ENCODE data around the gene APBA2. TPM values are rescaled to one million over a fixed set of nuclear protein-coding genes. Genes with fewer than 3 reads are reported as not detected.

The APBA2 gene
- total RNA-seq, 1 experiment from 2014 or later, result 11.2 TPM

GRCh38 chr15:29111705-29112281 is 226.0 kb downstream of the APBA2 start:
- TF ChIP-seq SOX15 (CRISPR knock-in tag; IDR thresholded peaks at IDR 0.05) (no peak), ZNF263 (CRISPR knock-in tag; IDR thresholded peaks at IDR 0.05; ENCODE audit: low read depth) (no peak), TP53 (CRISPR knock-in tag; IDR thresholded peaks at IDR 0.05) (no peak), FOXJ3 (CRISPR knock-in tag; IDR thresholded peaks at IDR 0.05; ENCODE audit: borderline replicate concordance) (no peak), GABPB1 (CRISPR knock-in tag; IDR thresholded peaks at IDR 0.05) (no peak), OVOL2 (CRISPR knock-in tag; IDR thresholded peaks at IDR 0.05; ENCODE audit: borderline replicate concordance) (no peak), EMX1 (CRISPR knock-in tag; IDR thresholded peaks at IDR 0.05) (no peak), JAZF1 (CRISPR knock-in tag; IDR thresholded peaks at IDR 0.05) (no peak), NR3C1 (CRISPR knock-in tag; conservative IDR thresholded peaks at IDR 0.05; ENCODE audit: low read depth) (no peak), ERG (CRISPR knock-in tag; IDR thresholded peaks at IDR 0.05) (no peak), TEAD1 (CRISPR knock-in tag; IDR thresholded peaks at IDR 0.05) (no peak), MYBL2 (CRISPR knock-in tag; IDR thresholded peaks at IDR 0.05) (no peak)
- TF ChIP-seq, protein P1, sequence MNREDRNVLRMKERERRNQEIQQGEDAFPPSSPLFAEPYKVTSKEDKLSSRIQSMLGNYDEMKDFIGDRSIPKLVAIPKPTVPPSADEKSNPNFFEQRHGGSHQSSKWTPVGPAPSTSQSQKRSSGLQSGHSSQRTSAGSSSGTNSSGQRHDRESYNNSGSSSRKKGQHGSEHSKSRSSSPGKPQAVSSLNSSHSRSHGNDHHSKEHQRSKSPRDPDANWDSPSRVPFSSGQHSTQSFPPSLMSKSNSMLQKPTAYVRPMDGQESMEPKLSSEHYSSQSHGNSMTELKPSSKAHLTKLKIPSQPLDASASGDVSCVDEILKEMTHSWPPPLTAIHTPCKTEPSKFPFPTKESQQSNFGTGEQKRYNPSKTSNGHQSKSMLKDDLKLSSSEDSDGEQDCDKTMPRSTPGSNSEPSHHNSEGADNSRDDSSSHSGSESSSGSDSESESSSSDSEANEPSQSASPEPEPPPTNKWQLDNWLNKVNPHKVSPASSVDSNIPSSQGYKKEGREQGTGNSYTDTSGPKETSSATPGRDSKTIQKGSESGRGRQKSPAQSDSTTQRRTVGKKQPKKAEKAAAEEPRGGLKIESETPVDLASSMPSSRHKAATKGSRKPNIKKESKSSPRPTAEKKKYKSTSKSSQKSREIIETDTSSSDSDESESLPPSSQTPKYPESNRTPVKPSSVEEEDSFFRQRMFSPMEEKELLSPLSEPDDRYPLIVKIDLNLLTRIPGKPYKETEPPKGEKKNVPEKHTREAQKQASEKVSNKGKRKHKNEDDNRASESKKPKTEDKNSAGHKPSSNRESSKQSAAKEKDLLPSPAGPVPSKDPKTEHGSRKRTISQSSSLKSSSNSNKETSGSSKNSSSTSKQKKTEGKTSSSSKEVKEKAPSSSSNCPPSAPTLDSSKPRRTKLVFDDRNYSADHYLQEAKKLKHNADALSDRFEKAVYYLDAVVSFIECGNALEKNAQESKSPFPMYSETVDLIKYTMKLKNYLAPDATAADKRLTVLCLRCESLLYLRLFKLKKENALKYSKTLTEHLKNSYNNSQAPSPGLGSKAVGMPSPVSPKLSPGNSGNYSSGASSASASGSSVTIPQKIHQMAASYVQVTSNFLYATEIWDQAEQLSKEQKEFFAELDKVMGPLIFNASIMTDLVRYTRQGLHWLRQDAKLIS (CRISPR knock-in tag; IDR thresholded peaks at IDR 0.05; ENCODE audit: borderline replicate concordance), result no peak
- TF ChIP-seq, protein P2, sequence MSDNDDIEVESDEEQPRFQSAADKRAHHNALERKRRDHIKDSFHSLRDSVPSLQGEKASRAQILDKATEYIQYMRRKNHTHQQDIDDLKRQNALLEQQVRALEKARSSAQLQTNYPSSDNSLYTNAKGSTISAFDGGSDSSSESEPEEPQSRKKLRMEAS (CRISPR knock-in tag; IDR thresholded peaks at IDR 0.05), result no peak
- TF ChIP-seq, protein P3, sequence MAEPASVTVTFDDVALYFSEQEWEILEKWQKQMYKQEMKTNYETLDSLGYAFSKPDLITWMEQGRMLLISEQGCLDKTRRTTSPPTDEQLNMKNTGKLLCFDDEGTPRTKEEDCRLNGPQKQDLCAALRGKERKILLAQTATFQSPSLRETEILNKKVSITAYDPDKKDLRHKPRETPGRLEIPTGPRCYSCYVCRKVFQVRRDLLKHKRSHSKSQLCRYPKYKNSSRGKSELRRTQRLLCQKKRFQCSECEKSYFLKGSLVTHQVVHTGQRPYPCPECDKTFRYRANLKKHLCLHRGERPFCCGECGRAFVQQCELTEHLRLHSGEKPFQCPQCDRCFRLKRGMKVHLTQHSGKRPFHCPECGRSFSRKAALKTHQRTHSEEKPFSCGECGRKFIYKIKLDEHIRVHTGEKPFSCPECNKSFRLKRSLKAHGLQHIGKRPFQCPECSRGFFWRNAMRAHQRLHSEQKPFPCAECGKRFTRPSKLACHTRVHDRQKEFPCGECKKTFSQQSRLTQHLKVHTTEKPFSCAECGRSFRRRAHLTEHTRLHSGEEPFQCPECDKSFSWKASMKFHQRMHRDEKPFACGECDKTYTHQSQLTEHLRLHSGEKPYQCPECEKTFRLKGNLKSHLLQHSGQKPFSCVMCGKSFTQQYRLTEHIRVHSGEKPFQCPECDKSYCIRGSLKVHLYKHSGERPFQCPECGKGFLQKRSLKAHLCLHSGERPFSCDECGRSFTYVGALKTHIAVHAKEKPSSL (CRISPR knock-in tag; conservative IDR thresholded peaks at IDR 0.05), result no peak
- ChIA-PET CTCF (interaction anchor here (1.0 to 12.5 kb wide), 3 partner anchors 8 to 22 kb away, joined by 3 to 196 read pairs (median 5); no protein-coding TSS in a partner anchor), POLR2A (no interaction called here)

DNA sequence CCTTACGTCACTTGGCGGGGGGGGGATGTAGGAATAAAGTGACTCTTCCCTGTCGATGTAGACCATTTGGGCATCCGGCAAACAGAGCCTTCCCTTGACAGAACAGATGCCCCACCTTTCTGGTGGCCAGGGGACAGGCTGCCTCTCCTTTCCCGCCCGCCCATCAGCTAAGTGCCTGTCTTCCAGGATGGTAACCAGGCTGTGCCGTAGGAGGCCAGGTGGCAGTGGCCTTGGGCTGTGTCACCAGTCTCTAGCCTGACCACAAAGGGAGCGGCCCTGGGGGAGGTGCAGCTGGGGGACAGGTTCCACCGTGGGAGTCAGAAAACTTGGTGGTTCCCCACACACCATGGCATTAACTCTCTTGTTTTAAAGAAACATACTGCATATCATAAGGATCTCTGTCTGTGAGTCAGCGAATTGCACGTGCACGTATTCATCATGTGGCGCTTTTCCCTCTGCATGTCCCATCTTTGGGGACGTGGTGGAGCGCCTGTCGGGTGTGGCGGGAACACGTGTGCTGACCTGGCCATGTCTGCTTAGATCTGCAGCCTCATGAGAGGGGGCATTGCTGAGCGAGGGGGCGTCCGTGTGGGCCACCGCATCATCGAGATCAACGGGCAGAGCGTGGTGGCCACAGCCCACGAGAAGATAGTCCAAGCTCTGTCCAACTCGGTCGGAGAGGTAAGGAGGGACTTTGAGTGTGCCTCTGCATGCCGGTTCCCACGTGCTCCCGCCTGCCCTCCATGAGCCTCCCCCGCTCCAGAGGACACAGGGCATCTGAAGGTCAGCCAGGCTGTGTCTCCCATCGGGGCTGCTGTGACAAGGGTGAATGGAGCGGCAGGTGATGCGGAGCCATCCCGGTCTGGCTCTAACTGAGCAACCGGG is 227.8 kb downstream of the APBA2 start:
- DNase-seq (ENCODE audit: low spot score) (no peak), ATAC-seq (no peak)
- H3K36me3 Mint-ChIP-seq, result no peaks in the 10 kb centered on the region
- POLR2A ChIA-PET, result no interaction called here
- peak overlapping the region; percentile 80 for H3K27ac Mint-ChIP-seq
- no peaks in the 10 kb centered on the region for H3K9me3 Mint-ChIP-seq
- peaks cover 10% of the 10 kb centered on the region for H3K4me1 Mint-ChIP-seq
- no peak overlapping the region; the same call in 1 of the 2 replicates for H3K4me3 Mint-ChIP-seq
- no peaks in the 10 kb centered on the region for H3K27me3 Mint-ChIP-seq (ENCODE audit: low read depth)
- CTCF ChIA-PET, result interaction anchor here (1.0 to 12.5 kb wide), 6 partner anchors 9 to 192 kb away, joined by 3 to 196 read pairs (median 16); no protein-coding TSS in a partner anchor
- TF ChIP-seq ZNF232 (CRISPR knock-in tag; IDR thresholded peaks at IDR 0.05), result no peak
- no peak for TF ChIP-seq KAT7 (CRISPR knock-in tag; IDR thresholded peaks at IDR 0.05; ENCODE audit: borderline replicate concordance)
- no peak for TF ChIP-seq USF1 (CRISPR knock-in tag; IDR thresholded peaks at IDR 0.05)
- no peak for TF ChIP-seq EMX1 (CRISPR knock-in tag; IDR thresholded peaks at IDR 0.05)
- no peak for TF ChIP-seq ATF6 (CRISPR knock-in tag; IDR thresholded peaks at IDR 0.05)
- no peak for TF ChIP-seq ZNF263 (CRISPR knock-in tag; IDR thresholded peaks at IDR 0.05; ENCODE audit: low read depth)
- TF ChIP-seq FOXP4 (CRISPR knock-in tag; IDR thresholded peaks at IDR 0.05), result no peak
- no peak for TF ChIP-seq ZNF423 (CRISPR knock-in tag; IDR thresholded peaks at IDR 0.05)

More at GRCh38 chr15:29111705-29112281, 226.0 kb downstream of the APBA2 start:
- no peaks in the 10 kb centered on the region for H3K36me3 Mint-ChIP-seq
- ATAC-seq, result no peak
- no peak overlapping the region for H3K4me3 Mint-ChIP-seq
- H3K27me3 Mint-ChIP-seq (ENCODE audit: low read depth), result no peaks in the 10 kb centered on the region
- H3K9me3 Mint-ChIP-seq, result no peaks in the 10 kb centered on the region
- H3K4me1 Mint-ChIP-seq, result peaks cover 10% of the 10 kb centered on the region
- H3K27ac Mint-ChIP-seq, result no peak overlapping the region
- no peak for DNase-seq (ENCODE audit: low spot score)
